HG03565 (cell line): ENCODE measurements around the gene ETV3L.

Source experiments
- ATAC-seq: cut with Tn5 transposase; IDR thresholded peaks from one replicate; pipeline ENCODE4 v1.9.1; 2021; ENCODE audit warnings: mild to moderate bottlenecking, moderate library complexity; ENCODE audit not compliant: unreplicated experiment

ETV3L gene

GRCh38 chr1:157099633-157100009, at the start of gene ETV3L:
ETV3L (minus strand) TSS chr1:157099808; CDS start chr1:157099523, 285 bp downstream.
- no peak for ATAC-seq

- no peak for ATAC-seq
Measured at GRCh38 chr1:157147906-157148700, 48.5 kb upstream of the ETV3L start.

GRCh38 chr1:157147037-157147436, 47.4 kb upstream of the ETV3L start:
- no peak for ATAC-seq

GRCh38 chr1:157146244-157146643, 46.6 kb upstream of the ETV3L start:
- no peak for ATAC-seq

GRCh38 chr1:157145076-157145475, 45.5 kb upstream of the ETV3L start:
- ATAC-seq, result no peak

GRCh38 chr1:157144509-157144908, 44.9 kb upstream of the ETV3L start:
- no peak for ATAC-seq

GRCh38 chr1:157142765-157143423, 43.3 kb upstream of the ETV3L start:
- no peak for ATAC-seq

GRCh38 chr1:157142201-157142600, 42.6 kb upstream of the ETV3L start:
- no peak for ATAC-seq

- no peak for ATAC-seq
Measured at GRCh38 chr1:157141212-157141855, 41.7 kb upstream of the ETV3L start.

- no peak for ATAC-seq
Measured at GRCh38 chr1:157140063-157140588, 40.5 kb upstream of the ETV3L start.

- ATAC-seq, result no peak
Measured at GRCh38 chr1:157139052-157139715, 39.6 kb upstream of the ETV3L start.

- peak; percentile 47 for ATAC-seq
Measured at GRCh38 chr1:157138220-157139051, 38.8 kb upstream of the ETV3L start, which contains the start of gene ETV3. ETV3 (minus strand) TSS chr1:157138395; CDS start chr1:157136352, 2,043 bp downstream.

GRCh38 chr1:157137408-157138219, 38.0 kb upstream of the ETV3L start:
- ATAC-seq, result no peak

- no peak for ATAC-seq
Measured at GRCh38 chr1:157137046-157137407, 37.4 kb upstream of the ETV3L start.

GRCh38 chr1:157136133-157136532, 36.5 kb upstream of the ETV3L start:
- ATAC-seq, result no peak

- no peak for ATAC-seq
Measured at GRCh38 chr1:157135646-157136045, 36.0 kb upstream of the ETV3L start.

GRCh38 chr1:157135070-157135469, 35.5 kb upstream of the ETV3L start:
- no peak for ATAC-seq

GRCh38 chr1:157134442-157134841, 34.8 kb upstream of the ETV3L start:
- no peak for ATAC-seq

GRCh38 chr1:157133426-157133825, 33.8 kb upstream of the ETV3L start:
- no peak for ATAC-seq
